Epidermal melanocyte (primary cell): Measurements from ENCODE around the gene USP40.

Source experiments
- DNase-seq: peaks from one replicate; pipeline ENCODE4 v3.0.0; 2011; ENCODE audit warnings: low spot score; ENCODE audit not compliant: insufficient read length

Gene USP40

GRCh38 chr2:233563663-233564430, 2.7 kb downstream of the USP40 start:
- no peak for DNase-seq

GRCh38 chr2:233556881-233557736, 9.5 kb downstream of the USP40 start:
- DNase-seq: no peak

- no peak for DNase-seq
These were observed 13.2 kb downstream of the USP40 start for GRCh38 chr2:233553366-233553765.

- DNase-seq: no peak
These were observed 15.1 kb downstream of the USP40 start for GRCh38 chr2:233551491-233551890.

- no peak for DNase-seq
These were observed 19.8 kb downstream of the USP40 start for GRCh38 chr2:233546774-233547173.

- no peak for DNase-seq
These were observed 20.5 kb downstream of the USP40 start for GRCh38 chr2:233546101-233546500.

- DNase-seq: no peak
These were observed 22.4 kb downstream of the USP40 start for GRCh38 chr2:233544200-233544610.

GRCh38 chr2:233542507-233542906, 24.1 kb downstream of the USP40 start:
- no peak for DNase-seq

- DNase-seq: no peak
These were observed 27.8 kb downstream of the USP40 start for GRCh38 chr2:233538741-233539140.

- DNase-seq: no peak
These were observed 31.3 kb downstream of the USP40 start for GRCh38 chr2:233535271-233535670.

- DNase-seq: no peak
These were observed 33.6 kb downstream of the USP40 start for GRCh38 chr2:233532971-233533370.

- no peak for DNase-seq
These were observed 34.6 kb downstream of the USP40 start for GRCh38 chr2:233531955-233532354.

GRCh38 chr2:233530381-233530780, 36.2 kb downstream of the USP40 start:
- DNase-seq: no peak

- DNase-seq: no peak
These were observed 38.4 kb downstream of the USP40 start for GRCh38 chr2:233528182-233528581.

GRCh38 chr2:233525791-233526190, 40.8 kb downstream of the USP40 start:
- no peak for DNase-seq

- no peak for DNase-seq
These were observed 46.6 kb downstream of the USP40 start for GRCh38 chr2:233519787-233520611.

GRCh38 chr2:233513953-233514655, 52.5 kb downstream of the USP40 start:
- no peak for DNase-seq

GRCh38 chr2:233503947-233504637, 62.5 kb downstream of the USP40 start:
- DNase-seq: no peak

GRCh38 chr2:233503481-233503880, 63.1 kb downstream of the USP40 start:
- no peak for DNase-seq
